Peyer's patch (tissue), 4 donors: Measurements from ENCODE around the gene WDR83.

Source experiments
- POLR2A ChIP-seq, 2 donors: fragments of 450-650 bp; IDR thresholded peaks; one replicate each; pipeline ENCODE4 v1.5.1; 2017; ENCODE audit warnings: antibody characterized with exemption in 2 of 2, mild to moderate bottlenecking in 2 of 2, moderate library complexity in 2 of 2
- TF ChIP-seq, protein P1 (sequence below), 6 experiments: fragments of 450-650 bp in 4 of 6; fragments of 200-600 bp in 2 of 6; sonication (generic) in 1 of 6; IDR thresholded peaks; one replicate each; pipeline ENCODE4 v1.5.1; 2017 to 2019; ENCODE audit warnings: antibody characterized with exemption in 6 of 6, mild to moderate bottlenecking in 3 of 6, moderate library complexity in 1 of 6

DNA sequence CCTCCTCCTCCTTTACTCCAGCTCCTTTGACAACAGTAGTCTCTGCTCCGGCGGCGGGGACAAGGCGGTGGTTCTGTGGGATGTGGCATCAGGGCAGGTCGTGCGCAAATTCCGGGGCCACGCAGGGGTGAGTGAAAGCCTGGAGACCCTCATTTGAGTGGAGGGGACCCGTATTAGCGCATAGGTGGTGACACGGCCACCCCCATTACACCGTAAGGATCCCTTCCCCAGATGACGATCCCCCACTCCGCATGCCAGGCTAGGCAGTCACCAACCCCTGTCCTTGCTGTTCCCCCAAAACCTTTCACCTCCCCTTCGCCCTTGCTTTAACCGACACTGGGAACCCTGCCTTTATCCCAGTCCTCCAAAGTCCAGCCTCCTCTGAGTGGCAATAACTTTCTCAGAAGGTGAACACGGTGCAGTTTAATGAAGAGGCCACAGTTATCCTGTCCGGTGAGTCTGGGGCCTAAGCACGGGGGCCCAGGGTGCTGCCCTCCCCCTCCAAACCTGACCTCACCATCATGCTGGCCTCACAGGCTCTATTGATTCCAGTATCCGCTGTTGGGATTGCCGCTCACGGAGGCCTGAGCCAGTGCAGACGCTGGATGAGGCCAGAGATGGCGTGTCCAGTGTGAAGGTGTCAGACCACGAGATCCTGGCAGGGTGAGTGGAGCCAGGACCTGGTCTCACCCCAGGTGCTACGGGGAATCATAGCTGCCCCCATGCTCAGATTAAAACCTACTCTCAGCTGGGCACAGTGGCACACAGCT is 3.7 kb downstream of the WDR83 start:
- TF ChIP-seq, protein P1, sequence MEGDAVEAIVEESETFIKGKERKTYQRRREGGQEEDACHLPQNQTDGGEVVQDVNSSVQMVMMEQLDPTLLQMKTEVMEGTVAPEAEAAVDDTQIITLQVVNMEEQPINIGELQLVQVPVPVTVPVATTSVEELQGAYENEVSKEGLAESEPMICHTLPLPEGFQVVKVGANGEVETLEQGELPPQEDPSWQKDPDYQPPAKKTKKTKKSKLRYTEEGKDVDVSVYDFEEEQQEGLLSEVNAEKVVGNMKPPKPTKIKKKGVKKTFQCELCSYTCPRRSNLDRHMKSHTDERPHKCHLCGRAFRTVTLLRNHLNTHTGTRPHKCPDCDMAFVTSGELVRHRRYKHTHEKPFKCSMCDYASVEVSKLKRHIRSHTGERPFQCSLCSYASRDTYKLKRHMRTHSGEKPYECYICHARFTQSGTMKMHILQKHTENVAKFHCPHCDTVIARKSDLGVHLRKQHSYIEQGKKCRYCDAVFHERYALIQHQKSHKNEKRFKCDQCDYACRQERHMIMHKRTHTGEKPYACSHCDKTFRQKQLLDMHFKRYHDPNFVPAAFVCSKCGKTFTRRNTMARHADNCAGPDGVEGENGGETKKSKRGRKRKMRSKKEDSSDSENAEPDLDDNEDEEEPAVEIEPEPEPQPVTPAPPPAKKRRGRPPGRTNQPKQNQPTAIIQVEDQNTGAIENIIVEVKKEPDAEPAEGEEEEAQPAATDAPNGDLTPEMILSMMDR (IDR thresholded peaks at IDR 0.05) = no peak
- TF ChIP-seq POLR2A (IDR thresholded peaks at IDR 0.05) = no peak
